Suprapubic skin (tissue), 4 donors: ENCODE data around the gene ASPM. TPM values are rescaled to one million over a fixed set of nuclear protein-coding genes. Genes with fewer than 3 reads are reported as not detected.

Source experiments
- DNase-seq, 2 donors: peaks; one replicate each; pipeline ENCODE4 v3.0.0-alpha.2; 2019; ENCODE audit warnings: low spot score in 2 of 2
- H3K27ac ChIP-seq: fragments of 200-600 bp; sonication (generic); one replicate; pipeline ENCODE4 v1.5.1; 2019
- H3K27me3 ChIP-seq: fragments of 200-600 bp; sonication (generic); one replicate; pipeline ENCODE4 v1.5.1; 2019
- H3K36me3 ChIP-seq: fragments of 200-600 bp; sonication (generic); one replicate; pipeline ENCODE4 v1.5.1; 2019
- H3K4me1 ChIP-seq: fragments of 200-600 bp; sonication (generic); one replicate; pipeline ENCODE4 v1.5.1; 2019
- H3K4me3 ChIP-seq: fragments of 200-600 bp; sonication (generic); one replicate; pipeline ENCODE4 v1.5.1; 2019; ENCODE audit warnings: mild to moderate bottlenecking
- H3K9me3 ChIP-seq: fragments of 200-600 bp; sonication (generic); one replicate; pipeline ENCODE4 v1.5.1; 2019
- CTCF ChIP-seq, 2 donors: fragments of 200-600 bp in 1 of 2; fragments of 450-650 bp in 1 of 2; sonication (generic) in 1 of 2; IDR thresholded peaks; one replicate each; pipeline ENCODE4 v1.5.1; 2016 to 2019; ENCODE audit warnings: antibody characterized with exemption in 2 of 2, mild to moderate bottlenecking in 1 of 2, moderate library complexity in 1 of 2
- EP300 ChIP-seq: sonication (generic); formaldehyde crosslinking; IDR thresholded peaks from one replicate; pipeline ENCODE4 v1.6.1; 2017; ENCODE audit warnings: antibody characterized with exemption
- POLR2A ChIP-seq, 2 donors: fragments of 450-650 bp; IDR thresholded peaks; one replicate each; pipeline ENCODE4 v1.6.1; 2017; ENCODE audit warnings: antibody characterized with exemption in 2 of 2, mild to moderate bottlenecking in 2 of 2, moderate library complexity in 2 of 2
- POLR2AphosphoS5 ChIP-seq, 3 donors: sonication (generic); formaldehyde crosslinking; IDR thresholded peaks; one replicate each; pipeline ENCODE4 v1.6.1; 2017; ENCODE audit warnings: antibody characterized with exemption in 3 of 3
- WGBS: methylation state at CpG from one replicate; pipeline ENCODE4 v1.1.5; 2018; 5-methylcytosine and 5-hydroxymethylcytosine counted together
- total RNA-seq, 4 donors: library from RNA; depleted of rRNA; stranded (reverse); fragments of >200 nt; gene quantifications; one replicate each; pipeline ENCODE4 v1.1.0, GENCODE V29; 2016

ASPM gene
- total RNA-seq: 10 to 100 TPM in 1 of 4 donors, 1 to 10 TPM in 3; 3.6 to 13.0 (median 5.6) TPM

- under 1% methylated on average over 43 of the region's 67 CpGs for WGBS
- Histone ChIP-seq H3K27me3 (no peaks in the 10 kb centered on the region), H3K4me1 (peaks cover 15% of the 10 kb centered on the region), H3K4me3 (peak within 1 kb of the TSS; percentile 94), H3K9me3 (no peaks in the 10 kb centered on the region), H3K36me3 (no peaks in the 10 kb centered on the region), H3K27ac (peak within 1 kb of the TSS; percentile 14)
- DNase-seq: peak; percentile 95 to 98
- TF ChIP-seq EP300 (no peak), POLR2AphosphoS5 (IDR thresholded peaks at IDR 0.05) (no peak), POLR2A (IDR thresholded peaks at IDR 0.05) (no peak), CTCF (IDR thresholded peaks at IDR 0.05) (no peak)
These were observed at the start of gene ASPM for GRCh38 chr1:197146101-197147095. TSS of gene ASPM (minus strand) at chr1:197146669. CDS start at chr1:197146437, 232 bp downstream.

GRCh38 chr1:197195100-197195499 lies 48.6 kb upstream of the ASPM start:
- H3K4me1 ChIP-seq: peaks cover 42% of the 10 kb centered on the region
- no peak overlapping the region for H3K4me3 ChIP-seq
- peaks cover 7% of the 10 kb centered on the region for H3K36me3 ChIP-seq
- TF ChIP-seq EP300 (no peak), POLR2AphosphoS5 (IDR thresholded peaks at IDR 0.05) (no peak), POLR2A (IDR thresholded peaks at IDR 0.05) (no peak), CTCF (IDR thresholded peaks at IDR 0.05) (no peak)
- no peak overlapping the region for H3K27ac ChIP-seq
- H3K9me3 ChIP-seq: no peaks in the 10 kb centered on the region
- H3K27me3 ChIP-seq: no peaks in the 10 kb centered on the region
- DNase-seq: no peak

- Histone ChIP-seq H3K27ac (no peak overlapping the region), H3K36me3 (peaks cover 47% of the 10 kb centered on the region), H3K9me3 (no peaks in the 10 kb centered on the region), H3K27me3 (no peaks in the 10 kb centered on the region), H3K4me3 (no peak overlapping the region), H3K4me1 (peaks cover 7% of the 10 kb centered on the region)
- no peak for TF ChIP-seq POLR2AphosphoS5 (IDR thresholded peaks at IDR 0.05)
- TF ChIP-seq POLR2A (IDR thresholded peaks at IDR 0.05): no peak
- TF ChIP-seq EP300: no peak
- no peak for TF ChIP-seq CTCF (IDR thresholded peaks at IDR 0.05)
- 97% methylated on average over 1 of the region's 1 CpG for WGBS
- DNase-seq: no peak
These were observed 37.7 kb upstream of the ASPM start for GRCh38 chr1:197184190-197184589.

- TF ChIP-seq POLR2A (IDR thresholded peaks at IDR 0.05): no peak
- TF ChIP-seq POLR2AphosphoS5 (IDR thresholded peaks at IDR 0.05): no peak
- TF ChIP-seq EP300: no peak
- no peak for TF ChIP-seq CTCF (IDR thresholded peaks at IDR 0.05)
- DNase-seq: no peak
- no peak overlapping the region for H3K4me3 ChIP-seq
- 84% methylated on average over 5 of the region's 5 CpGs for WGBS
- no peak overlapping the region for H3K27ac ChIP-seq
- H3K4me1 ChIP-seq: peaks cover 7% of the 10 kb centered on the region
- H3K9me3 ChIP-seq: no peaks in the 10 kb centered on the region
- H3K36me3 ChIP-seq: peaks cover 44% of the 10 kb centered on the region
- H3K27me3 ChIP-seq: no peaks in the 10 kb centered on the region
These were observed 36.8 kb upstream of the ASPM start for GRCh38 chr1:197183195-197183748.

GRCh38 chr1:197182716-197183115 lies 36.2 kb upstream of the ASPM start:
- WGBS: 74% methylated on average over 3 of the region's 3 CpGs
- no peak for DNase-seq
- peaks cover 39% of the 10 kb centered on the region for H3K36me3 ChIP-seq
- H3K27ac ChIP-seq: no peak overlapping the region
- peaks cover 7% of the 10 kb centered on the region for H3K4me1 ChIP-seq
- H3K4me3 ChIP-seq: no peak overlapping the region
- H3K9me3 ChIP-seq: no peaks in the 10 kb centered on the region
- TF ChIP-seq EP300 (no peak), POLR2A (IDR thresholded peaks at IDR 0.05) (no peak), CTCF (IDR thresholded peaks at IDR 0.05) (no peak), POLR2AphosphoS5 (IDR thresholded peaks at IDR 0.05) (no peak)
- H3K27me3 ChIP-seq: no peaks in the 10 kb centered on the region
